Nephron (organoid): ENCODE measurements around the gene PLSCR2.
"Not testable (repeated sequence)": the region's sequence is repeated elsewhere in the genome, so short reads cannot be mapped to it uniquely, and the experiment has no call there.

Experiments used
- H3K27ac Mint-ChIP-seq, 3 experiments: 2 replicates each; pipeline ENCODE4 v1.8.0; 2020; ENCODE audit warnings: mixed read lengths in 3 of 3, mild to moderate bottlenecking in 2 of 3, moderate library complexity in 1 of 3
- H3K27me3 Mint-ChIP-seq: 2 replicates; pipeline ENCODE4 v1.8.0; 2021; ENCODE audit warnings: low read depth, mild to moderate bottlenecking, moderate library complexity, mixed read lengths
- H3K36me3 Mint-ChIP-seq: 2 replicates; pipeline ENCODE4 v1.8.0; 2020; ENCODE audit warnings: low read depth, mixed read lengths
- H3K4me1 Mint-ChIP-seq: 2 replicates; pipeline ENCODE4 v1.8.0; 2020; ENCODE audit warnings: mixed read lengths
- H3K4me3 Mint-ChIP-seq, 3 experiments: 2 replicates each; pipeline ENCODE4 v1.8.0; 2020; ENCODE audit warnings: mild to moderate bottlenecking in 3 of 3, mixed read lengths in 3 of 3, moderate library complexity in 2 of 3
- H3K9me3 Mint-ChIP-seq: 2 replicates; pipeline ENCODE4 v1.8.0; 2020; ENCODE audit warnings: mixed read lengths
- TF ChIP-seq, protein P1 (sequence below), 3 experiments: fragments of 200-600 bp; sonication (generic); IDR thresholded peaks; one replicate each; pipeline ENCODE4 v1.5.0; 2021; ENCODE audit warnings: antibody characterized with exemption in 3 of 3; ENCODE audit not compliant: unreplicated experiment in 3 of 3

PLSCR2 gene

DNA sequence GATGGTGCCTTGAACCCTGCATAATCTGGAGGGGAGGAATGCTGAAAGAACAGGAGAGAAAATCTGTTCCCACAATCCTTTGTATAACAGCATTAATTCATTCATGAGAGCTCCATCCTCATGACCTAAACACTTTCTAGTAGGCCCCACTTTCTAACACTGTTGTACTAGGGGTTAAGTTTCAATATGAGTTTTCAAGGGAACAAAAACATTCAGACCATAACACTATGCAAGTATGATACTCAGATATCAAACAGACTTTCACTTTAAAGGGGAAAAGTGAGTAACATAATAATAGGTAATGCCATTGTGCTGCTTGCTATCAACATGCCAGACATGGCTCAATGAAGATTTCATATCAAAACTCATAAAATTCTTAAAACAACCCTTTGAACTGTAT, 32.4 kb upstream of the PLSCR2 start:
- TF ChIP-seq, protein P1, sequence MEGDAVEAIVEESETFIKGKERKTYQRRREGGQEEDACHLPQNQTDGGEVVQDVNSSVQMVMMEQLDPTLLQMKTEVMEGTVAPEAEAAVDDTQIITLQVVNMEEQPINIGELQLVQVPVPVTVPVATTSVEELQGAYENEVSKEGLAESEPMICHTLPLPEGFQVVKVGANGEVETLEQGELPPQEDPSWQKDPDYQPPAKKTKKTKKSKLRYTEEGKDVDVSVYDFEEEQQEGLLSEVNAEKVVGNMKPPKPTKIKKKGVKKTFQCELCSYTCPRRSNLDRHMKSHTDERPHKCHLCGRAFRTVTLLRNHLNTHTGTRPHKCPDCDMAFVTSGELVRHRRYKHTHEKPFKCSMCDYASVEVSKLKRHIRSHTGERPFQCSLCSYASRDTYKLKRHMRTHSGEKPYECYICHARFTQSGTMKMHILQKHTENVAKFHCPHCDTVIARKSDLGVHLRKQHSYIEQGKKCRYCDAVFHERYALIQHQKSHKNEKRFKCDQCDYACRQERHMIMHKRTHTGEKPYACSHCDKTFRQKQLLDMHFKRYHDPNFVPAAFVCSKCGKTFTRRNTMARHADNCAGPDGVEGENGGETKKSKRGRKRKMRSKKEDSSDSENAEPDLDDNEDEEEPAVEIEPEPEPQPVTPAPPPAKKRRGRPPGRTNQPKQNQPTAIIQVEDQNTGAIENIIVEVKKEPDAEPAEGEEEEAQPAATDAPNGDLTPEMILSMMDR (IDR thresholded peaks at IDR 0.05; ENCODE audit: unreplicated experiment in 3 of 3), result no peak

DNA sequence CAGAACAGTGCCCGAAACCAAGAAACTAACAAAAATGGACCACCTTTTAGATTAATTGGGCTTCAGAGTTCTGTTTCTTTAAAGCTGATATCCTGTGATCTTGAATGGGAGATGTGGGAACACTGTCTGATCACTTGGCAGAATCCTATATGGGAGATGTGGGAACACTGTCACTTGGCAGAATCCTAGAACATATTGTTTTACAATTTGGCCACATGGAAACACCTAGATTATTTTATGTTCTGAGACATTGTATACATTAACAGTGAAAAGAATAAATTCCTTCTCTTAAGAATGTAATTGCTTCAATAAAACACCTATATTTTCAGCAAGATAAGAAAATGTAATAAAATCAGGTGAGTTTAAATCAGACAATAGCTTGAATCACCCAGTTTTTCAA, 30.3 kb upstream of the PLSCR2 start:
- H3K9me3 Mint-ChIP-seq, result peaks cover 5% of the 10 kb centered on the region
- H3K27ac Mint-ChIP-seq, result no peak overlapping the region
- no peaks in the 10 kb centered on the region for H3K27me3 Mint-ChIP-seq
- no peaks in the 10 kb centered on the region for H3K36me3 Mint-ChIP-seq
- no peak overlapping the region for H3K4me3 Mint-ChIP-seq
- TF ChIP-seq, protein P1 (IDR thresholded peaks at IDR 0.05; ENCODE audit: unreplicated experiment in 3 of 3), result no peak
- no peaks in the 10 kb centered on the region for H3K4me1 Mint-ChIP-seq

More for the DNA sequence above, 32.4 kb upstream of the PLSCR2 start:
- Mint-ChIP-seq H3K27ac (no peak overlapping the region), H3K4me3 (no peak overlapping the region), H3K36me3 (no peaks in the 10 kb centered on the region), H3K27me3 (no peaks in the 10 kb centered on the region), H3K9me3 (peaks cover 5% of the 10 kb centered on the region), H3K4me1 (peaks cover 12% of the 10 kb centered on the region)

DNA sequence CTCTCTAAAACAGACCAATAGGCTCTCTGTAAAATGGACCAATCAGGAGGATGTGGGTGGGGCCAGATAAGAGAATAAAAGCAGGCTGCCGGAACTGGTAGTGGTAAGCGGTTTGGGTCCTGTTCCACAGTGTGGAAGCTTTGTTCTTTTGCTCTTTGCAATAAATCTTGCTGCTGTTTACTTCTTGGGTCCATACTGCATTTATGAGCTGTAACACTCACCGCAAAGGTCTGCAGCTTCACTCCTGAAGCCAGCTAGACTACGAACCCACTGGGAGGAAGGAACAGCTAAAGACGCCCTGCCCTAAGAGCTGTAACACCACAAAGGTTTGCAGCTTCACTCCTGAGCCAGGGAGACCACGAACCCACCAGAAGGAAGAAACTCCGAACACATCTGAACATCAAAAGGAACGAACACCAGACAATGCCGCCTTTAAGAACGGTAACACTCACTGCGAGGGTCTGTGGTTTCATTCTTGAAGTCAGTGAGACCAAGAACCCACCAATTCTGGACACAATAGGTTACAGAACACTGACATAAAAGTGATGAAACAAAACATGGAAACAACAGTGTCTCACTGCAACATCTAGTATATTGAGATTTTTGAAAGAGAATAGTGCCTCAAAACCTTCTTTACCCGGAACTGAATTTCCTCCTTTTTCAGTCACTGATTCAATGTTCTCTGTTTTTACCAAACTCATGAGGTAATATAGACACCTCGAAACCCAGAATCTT, 28.8 kb upstream of the PLSCR2 start:
- peaks cover 7% of the 10 kb centered on the region for H3K4me1 Mint-ChIP-seq
- H3K9me3 Mint-ChIP-seq, result peaks cover 5% of the 10 kb centered on the region
- no peak overlapping the region for H3K27ac Mint-ChIP-seq
- no peaks in the 10 kb centered on the region for H3K36me3 Mint-ChIP-seq
- TF ChIP-seq, protein P1 (IDR thresholded peaks at IDR 0.05; ENCODE audit: unreplicated experiment in 3 of 3), result no peak
- no peaks in the 10 kb centered on the region for H3K27me3 Mint-ChIP-seq
- no peak overlapping the region for H3K4me3 Mint-ChIP-seq

- not testable (repeated sequence) for H3K4me3 Mint-ChIP-seq, H3K9me3 Mint-ChIP-seq, H3K27me3 Mint-ChIP-seq, H3K4me1 Mint-ChIP-seq, H3K36me3 Mint-ChIP-seq, H3K27ac Mint-ChIP-seq
Observed at GRCh38 chr3:146497145-146497843, 27.9 kb upstream of the PLSCR2 start.

GRCh38 chr3:146496726-146497125, 27.4 kb upstream of the PLSCR2 start:
- Mint-ChIP-seq H3K4me3 (no peak overlapping the region), H3K27ac (no peak overlapping the region), H3K9me3 (peaks cover 10% of the 10 kb centered on the region), H3K4me1 (peaks cover 8% of the 10 kb centered on the region), H3K27me3 (no peaks in the 10 kb centered on the region), H3K36me3 (no peaks in the 10 kb centered on the region)
- TF ChIP-seq, protein P1 (IDR thresholded peaks at IDR 0.05; ENCODE audit: unreplicated experiment in 3 of 3), result no peak

- no peaks in the 10 kb centered on the region for H3K36me3 Mint-ChIP-seq
- no peak overlapping the region for H3K4me3 Mint-ChIP-seq
- no peaks in the 10 kb centered on the region for H3K27me3 Mint-ChIP-seq
- peaks cover 10% of the 10 kb centered on the region for H3K9me3 Mint-ChIP-seq
- no peak overlapping the region for H3K27ac Mint-ChIP-seq
- H3K4me1 Mint-ChIP-seq, result peaks cover 8% of the 10 kb centered on the region
- TF ChIP-seq, protein P1 (IDR thresholded peaks at IDR 0.05; ENCODE audit: unreplicated experiment in 3 of 3), result no peak
Observed at GRCh38 chr3:146496251-146496650, 26.9 kb upstream of the PLSCR2 start.
